PC-3 (cell line): ENCODE results near the gene MAGEA2. TPM values are rescaled to one million over a fixed set of nuclear protein-coding genes. Genes with fewer than 3 reads are reported as not detected.
"Not testable (repeated sequence)": the region's sequence is repeated elsewhere in the genome, so short reads cannot be mapped to it uniquely, and the experiment has no call there.

Experiments
- ATAC-seq: fragments of 200-7000 bp; cut with Tn5 transposase; 2 replicates; pipeline ENCODE4 v1.9.1; 2020; ENCODE audit warnings: mild to moderate bottlenecking, moderate library complexity
- BruUV-seq: library from RNA; stranded (reverse); fragments of 400-500 nt; replicated peaks from 2 replicates; lab custom pipeline; 2021; lab: Mats Ljungman, UMichigan
- CTCF ChIA-PET: fragments of 300-600 bp; sonication (Branson Sonifier 250); formaldehyde crosslinking; loops from one replicate; lab custom pipeline; 2022; ENCODE audit warnings: antibody characterized with exemption; lab: Charles Lee
- POLR2A ChIA-PET: fragments of 300-600 bp; sonication (Branson Sonifier 250); formaldehyde crosslinking; loops from one replicate; lab custom pipeline; 2022; ENCODE audit warnings: antibody characterized with exemption; ENCODE audit not compliant: unreplicated experiment; lab: Charles Lee
- DNase-seq: peaks from one replicate; pipeline ENCODE4 v3.0.0-alpha.2; 2015
- H2AFZ ChIP-seq: fragments of 300-600 bp; sonication (generic); 2 replicates; pipeline ENCODE4 v1.6.0; 2016; ENCODE audit warnings: antibody characterized with exemption, low read length
- H3F3A ChIP-seq: fragments of 300-600 bp; sonication (generic); one replicate; pipeline ENCODE4 v1.6.0; 2017; ENCODE audit warnings: antibody characterized with exemption, low read length, control low read depth, mild to moderate bottlenecking; ENCODE audit not compliant: unreplicated experiment
- H3K27ac ChIP-seq: fragments of 300-600 bp; sonication (generic); 2 replicates; pipeline ENCODE4 v1.5.1; 2016; ENCODE audit warnings: mild to moderate bottlenecking, low read length
- H3K27me3 ChIP-seq: fragments of 300-600 bp; sonication (generic); 2 replicates; pipeline ENCODE4 v1.6.1; 2016; ENCODE audit warnings: low read length, mixed read lengths
- H3K36me3 ChIP-seq: fragments of 300-600 bp; sonication (generic); 2 replicates; pipeline ENCODE4 v1.6.1; 2016; ENCODE audit warnings: low read depth, mixed run types, low read length, mixed read lengths
- H3K4me1 ChIP-seq: fragments of 300-600 bp; sonication (generic); 2 replicates; pipeline ENCODE4 v1.5.1; 2016; ENCODE audit warnings: low read length; ENCODE audit not compliant: insufficient read depth
- H3K4me2 ChIP-seq: fragments of 300-600 bp; sonication (generic); 2 replicates; pipeline ENCODE4 v1.6.0; 2016; ENCODE audit warnings: low read length
- H3K4me3 ChIP-seq: fragments of 300-600 bp; sonication (generic); 2 replicates; pipeline ENCODE4 v1.5.1; 2016; ENCODE audit warnings: mild to moderate bottlenecking, low read length, mixed read lengths
- H3K79me2 ChIP-seq: fragments of 300-600 bp; sonication (generic); 2 replicates; pipeline ENCODE4 v1.6.1; 2017; ENCODE audit warnings: low read length, mixed read lengths
- H3K9ac ChIP-seq: fragments of 300-600 bp; sonication (generic); 2 replicates; pipeline ENCODE4 v1.6.0; 2016; ENCODE audit warnings: mild to moderate bottlenecking, low read length
- H3K9me2 ChIP-seq: fragments of 300-600 bp; sonication (generic); replicated peaks from 2 replicates; pipeline ENCODE4 v1.6.1; 2016; ENCODE audit warnings: mixed run types, low read length, mixed read lengths
- H3K9me3 ChIP-seq: fragments of 300-600 bp; sonication (generic); 2 replicates; pipeline ENCODE4 v1.6.1; 2016; ENCODE audit warnings: low read length, mixed read lengths
- H4K20me1 ChIP-seq: fragments of 300-600 bp; sonication (generic); 2 replicates; pipeline ENCODE4 v1.6.1; 2016; ENCODE audit warnings: low read length, mixed read lengths
- CTCF ChIP-seq: fragments of 300-600 bp; sonication (generic); conservative IDR thresholded peaks from 2 replicates; pipeline ENCODE4 v1.5.1; 2017; ENCODE audit warnings: antibody characterized with exemption, low read depth, mild to moderate bottlenecking, low read length
- EZH2 ChIP-seq: fragments of 300-600 bp; sonication (generic); IDR thresholded peaks from one replicate; pipeline ENCODE4 v1.6.1; 2017; ENCODE audit warnings: antibody characterized with exemption, mild to moderate bottlenecking, low read length; ENCODE audit not compliant: unreplicated experiment
- EZH2phosphoT487 ChIP-seq: fragments of 300-600 bp; sonication (generic); IDR thresholded peaks from 2 replicates; pipeline ENCODE4 v1.6.1; 2018; ENCODE audit warnings: mild to moderate bottlenecking, antibody characterized with exemption, low read length, borderline replicate concordance
- intact Hi-C: fragments of 100-400 bp; cut with micrococcal nuclease; formaldehyde crosslinking; loops from 2 replicates; pipeline ENCODE4 v1.9.0; 2023
- total RNA-seq: library from RNA; depleted of rRNA; stranded (reverse); fragments of >200 nt; gene quantifications from 2 replicates; pipeline ENCODE4 v1.2.3, GENCODE V29; 2014

MAGEA2 gene
- total RNA-seq, 1 experiment from 2014 or later: not detected

- DNase-seq (no peak), ATAC-seq (no peak)
- Histone ChIP-seq H2AFZ (no peak overlapping the region), H3K27me3 (peaks cover 34% of the 10 kb centered on the region), H4K20me1 (no peaks in the 10 kb centered on the region), H3K79me2 (no peaks in the 10 kb centered on the region), H3F3A (no peaks in the 10 kb centered on the region), H3K9ac (no peak overlapping the region), H3K4me1 (no peaks in the 10 kb centered on the region), H3K9me3 (no peaks in the 10 kb centered on the region), H3K9me2 (no peaks in the 10 kb centered on the region), H3K36me3 (no peaks in the 10 kb centered on the region), H3K27ac (no peak overlapping the region), H3K4me3 (no peak overlapping the region), H3K4me2 (no peak overlapping the region)
- BruUV-seq: no TSS peak
- intact Hi-C loops: no loop called here
- ChIA-PET POLR2A (no interaction called here), CTCF (no interaction called here)
- TF ChIP-seq EZH2 (no peak), CTCF (no peak), EZH2phosphoT487 (no peak)
Observed at GRCh38 chrX:152735860-152736511, 17.7 kb downstream of the MAGEA2 start.

GRCh38 chrX:152735101-152735500 lies 18.5 kb downstream of the MAGEA2 start:
- no TSS peak for BruUV-seq

GRCh38 chrX:152734143-152734858 lies 19.3 kb downstream of the MAGEA2 start:
- H3F3A ChIP-seq, ATAC-seq, H3K9me2 ChIP-seq, H3K4me1 ChIP-seq, H3K9ac ChIP-seq, H3K4me2 ChIP-seq, BruUV-seq, H3K79me2 ChIP-seq, DNase-seq, H3K4me3 ChIP-seq, H3K27ac ChIP-seq, intact Hi-C loops, H3K36me3 ChIP-seq, POLR2A ChIA-PET, H3K9me3 ChIP-seq, H4K20me1 ChIP-seq, CTCF ChIA-PET, H2AFZ ChIP-seq: not testable (repeated sequence)
- H3K27me3 ChIP-seq: peaks cover 31% of the 10 kb centered on the region

More at GRCh38 chrX:152735101-152735500, 18.5 kb downstream of the MAGEA2 start:
- H4K20me1 ChIP-seq: no peaks in the 10 kb centered on the region
- no peaks in the 10 kb centered on the region for H3K79me2 ChIP-seq
- ATAC-seq (no peak), DNase-seq (no peak)
- no peaks in the 10 kb centered on the region for H3F3A ChIP-seq
- H3K36me3 ChIP-seq: no peaks in the 10 kb centered on the region
- H3K27me3 ChIP-seq: peaks cover 31% of the 10 kb centered on the region
- intact Hi-C loops: no loop called here
- TF ChIP-seq CTCF (no peak), EZH2 (no peak), EZH2phosphoT487 (no peak)
- no peak overlapping the region for H2AFZ ChIP-seq
- CTCF ChIA-PET: no interaction called here
- no peak overlapping the region for H3K4me2 ChIP-seq
- H3K9me2 ChIP-seq: no peaks in the 10 kb centered on the region
- H3K9ac ChIP-seq: no peak overlapping the region
- POLR2A ChIA-PET: no interaction called here
- no peak overlapping the region for H3K27ac ChIP-seq
- H3K4me3 ChIP-seq: no peak overlapping the region
- H3K4me1 ChIP-seq: no peaks in the 10 kb centered on the region
- H3K9me3 ChIP-seq: no peaks in the 10 kb centered on the region
